ENCODE data around the gene CLCA2.

DNA sequence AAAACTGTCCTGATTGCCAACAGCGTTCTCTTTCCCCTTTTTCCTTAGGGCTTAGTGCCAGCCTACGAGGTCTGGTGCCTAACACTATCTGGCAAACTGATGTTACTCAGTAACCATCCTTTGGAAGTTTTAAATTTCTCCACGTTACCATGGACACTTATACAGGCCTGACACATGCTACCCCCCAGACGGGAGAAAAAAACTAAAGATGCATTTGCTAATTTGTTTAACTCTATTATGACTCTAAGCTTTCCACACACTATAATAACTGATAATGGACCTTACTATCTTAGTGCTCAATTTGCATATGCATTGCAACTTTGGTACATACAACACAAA, 81.6 kb downstream of the CLCA2 start:
- TF ChIP-seq, protein P1, sequence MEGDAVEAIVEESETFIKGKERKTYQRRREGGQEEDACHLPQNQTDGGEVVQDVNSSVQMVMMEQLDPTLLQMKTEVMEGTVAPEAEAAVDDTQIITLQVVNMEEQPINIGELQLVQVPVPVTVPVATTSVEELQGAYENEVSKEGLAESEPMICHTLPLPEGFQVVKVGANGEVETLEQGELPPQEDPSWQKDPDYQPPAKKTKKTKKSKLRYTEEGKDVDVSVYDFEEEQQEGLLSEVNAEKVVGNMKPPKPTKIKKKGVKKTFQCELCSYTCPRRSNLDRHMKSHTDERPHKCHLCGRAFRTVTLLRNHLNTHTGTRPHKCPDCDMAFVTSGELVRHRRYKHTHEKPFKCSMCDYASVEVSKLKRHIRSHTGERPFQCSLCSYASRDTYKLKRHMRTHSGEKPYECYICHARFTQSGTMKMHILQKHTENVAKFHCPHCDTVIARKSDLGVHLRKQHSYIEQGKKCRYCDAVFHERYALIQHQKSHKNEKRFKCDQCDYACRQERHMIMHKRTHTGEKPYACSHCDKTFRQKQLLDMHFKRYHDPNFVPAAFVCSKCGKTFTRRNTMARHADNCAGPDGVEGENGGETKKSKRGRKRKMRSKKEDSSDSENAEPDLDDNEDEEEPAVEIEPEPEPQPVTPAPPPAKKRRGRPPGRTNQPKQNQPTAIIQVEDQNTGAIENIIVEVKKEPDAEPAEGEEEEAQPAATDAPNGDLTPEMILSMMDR (IDR thresholded peaks at IDR 0.05): no peak
- no peak for TF ChIP-seq EZH2 (IDR thresholded peaks at IDR 0.05; ENCODE audit: borderline replicate concordance, insufficient read depth, low read depth, low read length, poor library complexity, severe bottlenecking)

Measured in B cell (primary cell).